Stimulated activated CD4-positive, alpha-beta T cell treated with anti-CD3 and anti-CD28 coated beads, Interleukin-15, amount 100 ng/mL, for 24 hours (primary cell): ENCODE results near the gene TAB2.

ENCODE experiments used
- DNase-seq: peaks from one replicate; pipeline ENCODE4 v3.0.0-alpha.2; 2020

Gene TAB2

GRCh38 chr6:149379977-149380376 lies 62.5 kb downstream of the TAB2 start:
- no peak for DNase-seq

- no peak for DNase-seq
Measured at GRCh38 chr6:149380523-149380922, 63.0 kb downstream of the TAB2 start.

- no peak for DNase-seq
Measured at GRCh38 chr6:149383371-149383770, 65.9 kb downstream of the TAB2 start.

- DNase-seq = no peak
Measured at GRCh38 chr6:149384464-149384863, 67.0 kb downstream of the TAB2 start.

GRCh38 chr6:149385998-149386646 lies 68.6 kb downstream of the TAB2 start:
- no peak for DNase-seq

GRCh38 chr6:149387779-149388512 lies 70.4 kb downstream of the TAB2 start:
- no peak for DNase-seq

GRCh38 chr6:149389509-149390297 lies 72.2 kb downstream of the TAB2 start:
- no peak for DNase-seq

- DNase-seq = no peak
Measured at GRCh38 chr6:149392093-149392492, 74.6 kb downstream of the TAB2 start.

- DNase-seq = no peak
Measured at GRCh38 chr6:149392535-149392934, 75.0 kb downstream of the TAB2 start.

GRCh38 chr6:149393002-149393679 lies 75.6 kb downstream of the TAB2 start:
- no peak for DNase-seq

- no peak for DNase-seq
Measured at GRCh38 chr6:149395185-149395584, 77.7 kb downstream of the TAB2 start.

GRCh38 chr6:149397384-149397783 lies 79.9 kb downstream of the TAB2 start:
- DNase-seq = no peak

GRCh38 chr6:149400050-149400449 lies 82.5 kb downstream of the TAB2 start, which contains the start of gene SUMO4:
Gene SUMO4 (plus strand): TSS chr6:149400262. CDS start chr6:149400392, 130 bp downstream.
- no peak for DNase-seq

GRCh38 chr6:149403534-149403933 lies 86.0 kb downstream of the TAB2 start:
- DNase-seq = no peak

GRCh38 chr6:149405823-149406765 lies 88.6 kb downstream of the TAB2 start:
- DNase-seq = no peak

- DNase-seq = no peak
Measured at GRCh38 chr6:149409617-149410016, 92.1 kb downstream of the TAB2 start.

GRCh38 chr6:149410557-149410956 lies 93.0 kb downstream of the TAB2 start:
- no peak for DNase-seq

GRCh38 chr6:149414009-149414408 lies 96.5 kb downstream of the TAB2 start:
- DNase-seq = no peak

- DNase-seq = no peak
Measured at GRCh38 chr6:149414821-149415220, 97.3 kb downstream of the TAB2 start.

GRCh38 chr6:149419696-149420404 lies 102.3 kb downstream of the TAB2 start:
- DNase-seq = no peak

GRCh38 chr6:149421132-149421531 lies 103.6 kb downstream of the TAB2 start:
- no peak for DNase-seq
